AG09309 (cell line): ENCODE measurements around the gene ROBO3.

ENCODE experiments used
- DNase-seq: peaks from one replicate; pipeline ENCODE4 v3.0.0-alpha.2; 2010; ENCODE audit warnings: low read depth
- H3K4me3 ChIP-seq: 2 replicates; pipeline ENCODE4 v1.5.1; 2011; ENCODE audit warnings: mild to moderate bottlenecking, low read depth, low read length, moderate library complexity; ENCODE audit not compliant: control insufficient read depth
- TF ChIP-seq, protein P1 (sequence below): IDR thresholded peaks from 2 replicates; pipeline ENCODE4 v1.5.1; 2011; ENCODE audit warnings: mild to moderate bottlenecking, low read depth, low read length, inconsistent platforms; ENCODE audit not compliant: insufficient read depth, control insufficient read depth; ENCODE audit errors: missing control alignments

Gene ROBO3

DNA sequence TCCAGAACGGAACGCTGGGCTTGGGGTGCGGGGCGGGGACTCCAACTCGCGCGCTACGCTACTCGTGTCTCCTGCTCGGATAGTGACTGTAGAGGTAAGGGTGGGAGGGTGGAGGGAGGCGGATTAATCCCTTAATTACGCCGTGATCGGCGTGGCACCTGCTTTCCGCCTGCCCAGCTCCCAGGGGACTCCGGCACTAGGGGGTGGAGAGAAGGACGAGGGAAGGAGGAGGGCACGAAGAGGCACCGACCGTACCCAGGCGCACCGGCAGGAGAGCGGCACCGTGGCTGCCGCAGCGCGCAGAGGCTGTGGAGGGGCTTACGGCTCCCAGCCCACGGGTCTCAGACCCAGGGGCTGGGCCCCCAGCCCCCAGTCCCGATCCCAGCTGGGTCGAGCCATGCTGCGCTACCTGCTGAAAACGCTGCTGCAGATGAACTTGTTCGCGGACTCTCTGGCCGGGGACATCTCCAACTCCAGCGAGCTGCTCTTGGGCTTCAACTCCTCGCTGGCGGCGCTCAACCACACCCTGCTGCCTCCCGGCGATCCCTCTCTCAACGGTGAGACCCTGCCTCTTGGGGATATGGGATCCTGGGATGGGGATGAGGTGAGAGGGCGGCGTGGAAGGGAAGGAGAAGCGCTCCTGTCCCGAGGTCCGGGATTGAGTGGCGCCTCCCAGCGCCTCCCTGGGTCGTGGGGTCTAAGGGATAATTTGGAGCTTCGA is at the start of gene ROBO3:
Gene ROBO3 (plus strand): TSS at position 252 of the 721 bp plus-strand sequence. CDS start 146 bp downstream, at position 398.
- TF ChIP-seq, protein P1, sequence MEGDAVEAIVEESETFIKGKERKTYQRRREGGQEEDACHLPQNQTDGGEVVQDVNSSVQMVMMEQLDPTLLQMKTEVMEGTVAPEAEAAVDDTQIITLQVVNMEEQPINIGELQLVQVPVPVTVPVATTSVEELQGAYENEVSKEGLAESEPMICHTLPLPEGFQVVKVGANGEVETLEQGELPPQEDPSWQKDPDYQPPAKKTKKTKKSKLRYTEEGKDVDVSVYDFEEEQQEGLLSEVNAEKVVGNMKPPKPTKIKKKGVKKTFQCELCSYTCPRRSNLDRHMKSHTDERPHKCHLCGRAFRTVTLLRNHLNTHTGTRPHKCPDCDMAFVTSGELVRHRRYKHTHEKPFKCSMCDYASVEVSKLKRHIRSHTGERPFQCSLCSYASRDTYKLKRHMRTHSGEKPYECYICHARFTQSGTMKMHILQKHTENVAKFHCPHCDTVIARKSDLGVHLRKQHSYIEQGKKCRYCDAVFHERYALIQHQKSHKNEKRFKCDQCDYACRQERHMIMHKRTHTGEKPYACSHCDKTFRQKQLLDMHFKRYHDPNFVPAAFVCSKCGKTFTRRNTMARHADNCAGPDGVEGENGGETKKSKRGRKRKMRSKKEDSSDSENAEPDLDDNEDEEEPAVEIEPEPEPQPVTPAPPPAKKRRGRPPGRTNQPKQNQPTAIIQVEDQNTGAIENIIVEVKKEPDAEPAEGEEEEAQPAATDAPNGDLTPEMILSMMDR: no peak
- H3K4me3 ChIP-seq: peak within 1 kb of the TSS; percentile 22
- no peak for DNase-seq

DNA sequence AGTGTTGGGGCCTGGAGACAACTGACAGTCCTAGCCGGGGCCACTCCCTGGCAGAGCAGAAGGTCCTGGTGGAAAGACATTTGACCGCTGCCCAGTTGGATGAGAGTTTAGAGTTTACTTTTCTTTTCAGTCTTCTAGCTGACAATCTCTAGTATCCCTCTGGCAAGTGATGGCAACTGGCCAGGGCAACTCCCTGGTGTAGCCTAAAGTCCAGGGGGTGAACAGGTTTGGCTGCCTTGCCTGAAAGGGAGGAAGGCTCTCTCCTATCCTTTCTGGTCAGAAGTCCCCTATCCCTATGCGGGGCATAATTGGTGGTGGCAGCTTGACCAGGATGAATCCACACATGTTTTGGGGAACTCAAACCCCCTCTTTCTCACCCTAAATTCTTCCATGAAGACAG is 48.2 kb upstream of the ROBO3 start:
- DNase-seq: no peak
- TF ChIP-seq, protein P1: no peak
- H3K4me3 ChIP-seq: no peak overlapping the region

DNA sequence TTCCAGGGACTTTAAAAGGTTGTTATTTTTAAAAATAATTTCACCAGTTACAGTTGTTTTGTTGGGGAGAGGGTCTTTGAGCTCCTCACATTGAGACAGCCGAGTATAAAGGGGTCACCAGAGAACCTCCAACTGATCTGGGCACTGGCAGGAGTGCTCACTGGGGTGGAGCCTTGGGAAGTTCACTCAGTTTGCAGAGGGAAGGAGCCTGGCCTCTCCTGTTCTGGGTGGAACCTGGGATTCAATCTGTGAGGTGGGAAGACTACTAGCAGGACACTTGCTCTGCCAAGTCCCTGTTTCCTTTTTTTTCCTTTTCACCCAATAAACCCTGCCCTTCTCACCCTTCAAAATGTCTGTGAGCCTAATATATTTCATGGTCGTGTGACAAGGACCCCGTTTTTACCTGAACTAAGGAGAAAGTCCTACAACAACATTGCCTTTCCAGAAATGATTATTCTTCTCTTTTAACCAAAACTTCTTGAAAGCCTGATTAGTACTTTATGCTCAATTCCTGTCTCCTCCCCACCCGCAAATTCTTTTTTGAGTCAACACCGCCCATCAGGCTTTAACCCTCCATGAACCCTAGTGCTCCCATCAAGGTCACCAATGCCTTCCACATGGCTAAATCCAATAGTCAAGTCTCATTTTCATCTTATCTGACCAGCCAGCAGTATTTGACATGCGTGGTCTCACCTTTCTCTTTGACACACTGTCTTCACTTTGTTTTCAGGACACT is 43.1 kb upstream of the ROBO3 start:
- TF ChIP-seq, protein P1: no peak
- DNase-seq: no peak
- no peak overlapping the region for H3K4me3 ChIP-seq

- H3K4me3 ChIP-seq: no peak overlapping the region
- no peak for DNase-seq
- TF ChIP-seq, protein P1: no peak
Measured at GRCh38 chr11:124823512-124824376, 41.5 kb upstream of the ROBO3 start.

DNA sequence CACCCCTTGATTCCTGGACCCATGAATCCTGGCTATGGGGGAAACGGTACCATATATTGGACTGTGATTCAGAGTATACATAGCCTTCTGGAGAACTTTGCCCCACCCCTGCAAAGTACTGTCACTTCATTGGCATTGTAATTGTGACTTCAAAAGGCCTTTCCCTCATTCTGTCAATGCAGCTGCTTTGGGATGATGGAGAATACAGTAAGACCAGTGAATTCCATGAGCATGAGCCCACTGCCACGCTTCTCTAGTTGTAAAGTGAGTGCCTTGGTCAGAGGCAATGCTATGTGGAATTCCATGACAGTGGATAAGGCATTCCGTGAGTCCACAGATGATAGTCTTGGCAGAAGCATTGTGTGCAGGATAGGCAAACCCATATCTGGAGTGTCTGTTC is 39.4 kb upstream of the ROBO3 start:
- H3K4me3 ChIP-seq: no peak overlapping the region
- DNase-seq: no peak
- TF ChIP-seq, protein P1: no peak

DNA sequence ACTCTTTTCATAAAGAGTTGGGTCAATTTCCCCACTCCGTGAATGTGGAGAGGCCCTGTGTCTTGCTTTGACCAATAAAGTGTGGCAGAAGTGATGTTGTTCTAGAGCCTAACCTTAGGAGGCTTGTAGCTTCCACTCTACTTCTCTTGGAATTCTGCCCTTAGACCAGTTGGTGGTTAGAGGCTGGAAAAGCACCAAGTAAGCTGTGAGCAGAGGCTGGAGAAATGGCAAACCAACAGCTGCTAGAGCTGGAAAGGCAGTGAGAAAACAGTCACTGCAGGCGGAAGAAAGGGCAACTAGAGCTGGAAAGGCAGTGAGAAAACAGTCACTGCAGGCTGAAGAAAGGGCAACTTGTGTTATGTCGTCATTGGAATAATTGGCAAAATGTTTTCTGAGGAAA is 35.2 kb upstream of the ROBO3 start:
- H3K4me3 ChIP-seq: no peak overlapping the region
- TF ChIP-seq, protein P1: no peak
- no peak for DNase-seq
